ENCODE measurements around the gene CEACAM3. TPM values are rescaled to one million over a fixed set of nuclear protein-coding genes. Genes with fewer than 3 reads are reported as not detected.

The CEACAM3 gene
- total and polyA plus RNA-seq, 4 donors: 0.37 to 0.70 (median 0.59) TPM; not detected in 1

GRCh38 chr19:41811981-41812380, 15.6 kb downstream of the CEACAM3 start:
- peaks cover 0 to 3% (median 0%) of the 10 kb centered on the region in 4 donors for H3K4me1 ChIP-seq (ENCODE audit: control insufficient read depth in 4 of 4, insufficient read depth in 4 of 4, low read length in 3 of 4)
- 63% methylated on average over 3 of the region's 3 CpGs for WGBS
- no peaks in the 10 kb centered on the region for H3K36me3 ChIP-seq (ENCODE audit: control insufficient read depth in 4 of 4, insufficient read depth in 3 of 4, low read depth in 1 of 4, low read length in 3 of 4)
- no peak overlapping the region for H3K27ac ChIP-seq (ENCODE audit: low read depth in 1 of 2, low read length in 2 of 2)
- no peaks in the 10 kb centered on the region for H3K9me3 ChIP-seq (ENCODE audit: control insufficient read depth in 4 of 4, low read length in 3 of 4)
- H3K27me3 ChIP-seq (ENCODE audit: control insufficient read depth in 4 of 4, insufficient read depth in 4 of 4, low read length in 3 of 4): peaks cover 0 to 2% (median 0%) of the 10 kb centered on the region in 4 donors
- DNase-seq (ENCODE audit: low spot score): no peak
- no peak overlapping the region for H3K9ac ChIP-seq (ENCODE audit: low read depth in 1 of 2, low read length in 2 of 2)
- H3K4me3 ChIP-seq (ENCODE audit: low read depth in 1 of 3, low read length in 3 of 3): no peak overlapping the region
- TF ChIP-seq HNF4A (conservative IDR thresholded peaks at IDR 0.05) (no peak), FOXA1 (IDR thresholded peaks at IDR 0.05) (no peak), NR2F2 (IDR thresholded peaks at IDR 0.05) (no peak), ATF3 (IDR thresholded peaks at IDR 0.05) (no peak), ZBTB33 (IDR thresholded peaks at IDR 0.05) (no peak), RXRA (IDR thresholded peaks at IDR 0.05) (no peak), RAD21 (IDR thresholded peaks at IDR 0.05) (no peak), HNF4G (IDR thresholded peaks at IDR 0.05) (no peak), EGR1 (IDR thresholded peaks at IDR 0.05; ENCODE audit: low read depth in 2 of 2) (no peak)

GRCh38 chr19:41813911-41814310, 17.5 kb downstream of the CEACAM3 start:
- peaks cover 0 to 2% (median 0%) of the 10 kb centered on the region in 4 donors for H3K27me3 ChIP-seq (ENCODE audit: control insufficient read depth in 4 of 4, insufficient read depth in 4 of 4, low read length in 3 of 4)
- TF ChIP-seq JUND (IDR thresholded peaks at IDR 0.05) (no peak), EGR1 (IDR thresholded peaks at IDR 0.05; ENCODE audit: low read depth in 2 of 2) (no peak), CTCF (IDR thresholded peaks at IDR 0.05; ENCODE audit: low read depth, low read length, missing input control) (no peak), ZBTB33 (IDR thresholded peaks at IDR 0.05) (no peak), MAX (IDR thresholded peaks at IDR 0.05) (no peak), SP1 (IDR thresholded peaks at IDR 0.05) (no peak), RXRA (IDR thresholded peaks at IDR 0.05) (no peak), HNF4A (conservative IDR thresholded peaks at IDR 0.05) (no peak), FOXA2 (IDR thresholded peaks at IDR 0.05) (no peak), ATF3 (IDR thresholded peaks at IDR 0.05) (no peak), YY1 (IDR thresholded peaks at IDR 0.05) (no peak), REST (IDR thresholded peaks at IDR 0.05) (no peak), NR2F2 (IDR thresholded peaks at IDR 0.05) (no peak), RAD21 (IDR thresholded peaks at IDR 0.05) (no peak), HNF4G (IDR thresholded peaks at IDR 0.05) (no peak)
- no peaks in the 10 kb centered on the region for H3K36me3 ChIP-seq (ENCODE audit: control insufficient read depth in 4 of 4, insufficient read depth in 3 of 4, low read depth in 1 of 4, low read length in 3 of 4)
- no peak overlapping the region for H3K27ac ChIP-seq (ENCODE audit: low read depth in 1 of 2, low read length in 2 of 2)
- WGBS: 47% methylated on average over 4 of the region's 4 CpGs
- H3K9ac ChIP-seq (ENCODE audit: low read depth in 1 of 2, low read length in 2 of 2): no peak overlapping the region
- no peak for DNase-seq (ENCODE audit: low spot score)
- peaks cover 0 to 3% (median 0%) of the 10 kb centered on the region in 4 donors for H3K4me1 ChIP-seq (ENCODE audit: control insufficient read depth in 4 of 4, insufficient read depth in 4 of 4, low read length in 3 of 4)
- H3K4me3 ChIP-seq (ENCODE audit: low read depth in 1 of 3, low read length in 3 of 3): no peak overlapping the region
- H3K9me3 ChIP-seq (ENCODE audit: control insufficient read depth in 4 of 4, low read length in 3 of 4): no peaks in the 10 kb centered on the region

All from liver (tissue), 9 donors.